NCI-H1417 treated with DMSO at 0.1 percent for 48 hours (cell line): ENCODE measurements around the gene EPHA10.

Source experiments
- DNase-seq: peaks from one replicate; lab custom pipeline; 2025; lab: John Stamatoyannopoulos, UW

EPHA10 gene

GRCh38 chr1:37734629-37735591, 30.0 kb downstream of the EPHA10 start:
- DNase-seq = no peak

GRCh38 chr1:37732111-37732780, 32.7 kb downstream of the EPHA10 start:
- DNase-seq = no peak

GRCh38 chr1:37731312-37732019, 33.5 kb downstream of the EPHA10 start:
- no peak for DNase-seq

- no peak for DNase-seq
Measured at GRCh38 chr1:37730376-37730775, 34.5 kb downstream of the EPHA10 start.

GRCh38 chr1:37728416-37728815, 36.5 kb downstream of the EPHA10 start:
- DNase-seq = no peak

GRCh38 chr1:37726751-37727585, 38.0 kb downstream of the EPHA10 start:
- DNase-seq = no peak

- DNase-seq = no peak
Measured at GRCh38 chr1:37725851-37726613, 38.9 kb downstream of the EPHA10 start.

- no peak for DNase-seq
Measured at GRCh38 chr1:37724575-37724974, 40.3 kb downstream of the EPHA10 start.

GRCh38 chr1:37723390-37724078, 41.4 kb downstream of the EPHA10 start:
- no peak for DNase-seq

- no peak for DNase-seq
Measured at GRCh38 chr1:37723072-37723389, 41.9 kb downstream of the EPHA10 start.

GRCh38 chr1:37722181-37723071, 42.5 kb downstream of the EPHA10 start:
- no peak for DNase-seq

- DNase-seq = no peak
Measured at GRCh38 chr1:37721565-37721964, 43.4 kb downstream of the EPHA10 start.

GRCh38 chr1:37720231-37721130, 44.4 kb downstream of the EPHA10 start:
- no peak for DNase-seq

- no peak for DNase-seq
Measured at GRCh38 chr1:37719572-37720195, 45.2 kb downstream of the EPHA10 start.

- no peak for DNase-seq
Measured at GRCh38 chr1:37718901-37719571, 45.9 kb downstream of the EPHA10 start.

- no peak for DNase-seq
Measured at GRCh38 chr1:37718181-37718900, 46.6 kb downstream of the EPHA10 start.

GRCh38 chr1:37717631-37718030, 47.3 kb downstream of the EPHA10 start:
- no peak for DNase-seq
